ENCODE data around the gene ANKRD13D.

ANKRD13D gene

GRCh38 chr11:67248653-67249052 is 40.5 kb upstream of the ANKRD13D start:
- TF ChIP-seq, protein P1, sequence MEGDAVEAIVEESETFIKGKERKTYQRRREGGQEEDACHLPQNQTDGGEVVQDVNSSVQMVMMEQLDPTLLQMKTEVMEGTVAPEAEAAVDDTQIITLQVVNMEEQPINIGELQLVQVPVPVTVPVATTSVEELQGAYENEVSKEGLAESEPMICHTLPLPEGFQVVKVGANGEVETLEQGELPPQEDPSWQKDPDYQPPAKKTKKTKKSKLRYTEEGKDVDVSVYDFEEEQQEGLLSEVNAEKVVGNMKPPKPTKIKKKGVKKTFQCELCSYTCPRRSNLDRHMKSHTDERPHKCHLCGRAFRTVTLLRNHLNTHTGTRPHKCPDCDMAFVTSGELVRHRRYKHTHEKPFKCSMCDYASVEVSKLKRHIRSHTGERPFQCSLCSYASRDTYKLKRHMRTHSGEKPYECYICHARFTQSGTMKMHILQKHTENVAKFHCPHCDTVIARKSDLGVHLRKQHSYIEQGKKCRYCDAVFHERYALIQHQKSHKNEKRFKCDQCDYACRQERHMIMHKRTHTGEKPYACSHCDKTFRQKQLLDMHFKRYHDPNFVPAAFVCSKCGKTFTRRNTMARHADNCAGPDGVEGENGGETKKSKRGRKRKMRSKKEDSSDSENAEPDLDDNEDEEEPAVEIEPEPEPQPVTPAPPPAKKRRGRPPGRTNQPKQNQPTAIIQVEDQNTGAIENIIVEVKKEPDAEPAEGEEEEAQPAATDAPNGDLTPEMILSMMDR (conservative IDR thresholded peaks at IDR 0.05): no peak
- peak overlapping the region; percentile 67 for H3K27ac ChIP-seq

DNA sequence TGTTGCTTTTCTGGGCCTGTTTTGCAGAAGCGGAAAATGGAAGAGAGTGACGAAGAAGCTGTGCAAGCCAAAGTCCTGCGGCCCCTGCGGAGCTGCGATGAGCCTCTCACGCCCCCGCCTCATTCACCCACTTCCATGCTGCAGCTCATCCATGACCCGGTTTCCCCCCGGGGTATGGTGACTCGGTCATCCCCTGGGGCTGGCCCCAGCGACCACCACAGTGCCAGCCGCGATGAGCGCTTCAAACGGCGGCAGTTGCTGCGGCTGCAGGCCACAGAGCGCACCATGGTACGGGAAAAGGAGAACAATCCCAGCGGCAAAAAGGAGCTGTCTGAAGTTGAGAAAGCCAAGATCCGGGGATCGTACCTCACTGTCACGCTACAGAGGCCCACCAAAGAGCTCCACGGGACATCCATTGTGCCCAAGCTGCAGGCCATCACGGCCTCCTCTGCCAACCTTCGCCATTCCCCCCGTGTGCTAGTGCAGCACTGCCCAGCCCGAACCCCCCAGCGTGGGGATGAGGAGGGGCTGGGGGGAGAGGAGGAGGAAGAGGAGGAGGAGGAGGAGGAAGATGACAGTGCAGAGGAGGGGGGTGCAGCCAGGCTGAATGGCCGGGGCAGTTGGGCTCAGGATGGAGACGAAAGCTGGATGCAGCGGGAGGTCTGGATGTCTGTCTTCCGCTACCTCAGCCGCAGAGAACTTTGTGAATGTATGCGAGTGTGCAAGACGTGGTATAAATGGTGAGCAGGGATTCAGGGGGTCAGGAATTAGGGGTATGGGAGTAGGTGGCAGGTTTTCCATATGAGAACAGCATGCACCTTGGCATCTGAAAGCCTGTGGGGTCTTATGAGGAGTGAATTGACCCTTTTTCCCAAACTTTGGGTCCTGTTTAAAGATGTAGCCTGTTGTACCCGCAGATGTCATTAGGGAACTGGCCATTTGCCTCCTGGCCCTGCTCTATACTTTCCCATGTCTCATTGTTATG is 38.8 kb upstream of the ANKRD13D start:
- TF ChIP-seq, protein P1 (conservative IDR thresholded peaks at IDR 0.05): no peak
- H3K27ac ChIP-seq: no peak overlapping the region; the same call in 1 of the 2 replicates

GRCh38 chr11:67251841-67252240 is 37.3 kb upstream of the ANKRD13D start:
- TF ChIP-seq, protein P1 (conservative IDR thresholded peaks at IDR 0.05): no peak
- H3K27ac ChIP-seq: no peak overlapping the region

DNA sequence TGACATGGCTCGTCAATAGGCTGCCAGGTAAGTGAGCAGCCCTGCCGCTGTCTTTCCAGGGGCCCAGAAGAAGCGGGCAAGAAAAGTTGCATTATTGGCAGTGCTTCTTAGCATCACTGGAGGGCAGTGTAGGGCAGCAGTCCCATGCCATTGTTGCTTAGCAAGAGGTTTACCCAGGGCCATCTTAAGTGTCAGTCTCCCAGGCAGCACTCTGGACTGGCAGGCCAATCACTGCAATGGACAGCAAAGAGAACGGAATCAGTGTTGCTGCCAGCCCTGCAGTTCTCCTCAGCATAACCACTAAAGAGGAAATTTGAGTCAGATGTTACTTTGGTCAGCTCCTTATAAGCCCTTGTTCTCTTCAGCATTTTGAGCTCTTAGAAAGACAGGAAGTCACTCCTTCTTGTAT is 36.3 kb upstream of the ANKRD13D start:
- TF ChIP-seq, protein P1 (conservative IDR thresholded peaks at IDR 0.05): peak; percentile 75
- H3K27ac ChIP-seq: no peak overlapping the region

DNA sequence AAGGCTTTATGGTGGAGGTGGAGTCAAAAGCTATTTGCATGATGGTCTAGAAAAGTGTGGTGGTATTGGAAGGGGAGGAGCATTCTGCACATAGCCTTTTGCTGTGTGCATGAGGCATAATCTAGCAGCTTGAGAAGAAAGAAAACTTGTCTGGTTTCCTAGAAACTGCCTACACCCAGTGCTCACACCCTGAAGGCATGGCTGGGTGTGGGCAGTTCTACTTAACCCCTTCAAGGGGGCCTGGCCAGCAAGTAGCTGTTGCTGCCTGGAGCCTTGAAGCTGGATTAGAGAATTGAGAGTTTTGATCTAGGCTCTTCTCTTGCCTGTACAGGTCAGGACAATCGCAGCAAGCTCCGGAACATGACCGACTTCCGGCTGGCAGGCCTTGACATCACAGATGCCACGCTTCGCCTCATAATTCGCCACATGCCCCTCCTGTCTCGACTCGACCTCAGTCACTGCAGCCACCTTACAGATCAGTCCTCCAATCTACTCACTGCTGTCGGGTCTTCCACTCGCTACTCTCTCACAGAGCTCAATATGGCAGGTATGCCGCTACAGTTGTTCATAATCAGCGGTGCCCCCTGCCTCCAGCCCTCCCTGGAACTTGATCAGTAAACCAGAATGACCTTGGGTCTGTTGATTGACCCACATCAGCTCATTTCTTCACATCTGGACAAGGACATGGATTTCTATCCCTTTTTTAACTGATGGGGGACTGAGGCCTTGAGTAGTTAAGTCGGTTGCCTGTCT is 35.1 kb upstream of the ANKRD13D start:
- no peak overlapping the region for H3K27ac ChIP-seq
- TF ChIP-seq, protein P1 (conservative IDR thresholded peaks at IDR 0.05): no peak

DNA sequence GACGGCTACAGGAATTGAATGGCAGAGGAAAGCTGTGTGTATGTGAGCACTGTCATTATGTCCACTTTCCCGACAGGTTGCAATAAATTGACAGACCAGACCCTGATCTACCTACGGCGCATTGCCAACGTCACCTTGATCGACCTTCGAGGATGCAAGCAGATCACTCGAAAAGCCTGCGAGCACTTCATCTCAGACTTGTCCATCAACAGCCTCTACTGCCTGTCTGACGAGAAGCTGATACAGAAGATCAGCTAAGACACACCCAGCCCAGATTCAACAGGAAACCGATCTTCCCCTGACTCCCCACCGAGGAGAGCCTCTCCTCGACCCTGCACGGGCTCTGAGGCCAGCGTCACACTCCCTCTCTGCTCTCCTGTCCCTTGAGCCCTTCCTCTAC is 34.3 kb upstream of the ANKRD13D start:
- no peak overlapping the region for H3K27ac ChIP-seq
- TF ChIP-seq, protein P1 (conservative IDR thresholded peaks at IDR 0.05): no peak

DNA sequence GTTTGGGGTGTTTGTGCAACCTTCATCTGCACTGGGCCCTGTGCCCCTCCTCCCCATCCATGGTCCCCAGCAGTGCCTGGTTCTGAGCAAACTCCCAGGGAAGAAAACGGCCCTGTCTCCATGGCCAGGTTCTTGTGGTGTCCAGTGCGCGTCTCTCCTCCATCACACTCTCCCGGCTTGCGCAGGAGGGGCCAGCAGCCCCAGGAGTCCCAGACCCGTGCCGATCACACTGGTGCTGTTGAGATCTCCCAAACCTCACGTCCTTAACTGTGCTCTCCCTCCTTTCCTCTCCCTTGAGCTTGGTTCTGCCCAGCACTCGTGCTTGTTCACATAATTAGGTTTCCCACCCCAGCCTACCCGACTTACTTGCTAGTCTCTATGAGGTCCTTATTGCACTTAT is 33.8 kb upstream of the ANKRD13D start:
- H3K27ac ChIP-seq: no peak overlapping the region
- TF ChIP-seq, protein P1 (conservative IDR thresholded peaks at IDR 0.05): no peak

Measured in VCaP (cell line).